Mucosa of descending colon (tissue), 3 donors: ENCODE results near the gene SLC4A1. TPM values are rescaled to one million over a fixed set of nuclear protein-coding genes. Genes with fewer than 3 reads are reported as not detected.
A peak's percentile ranks its signal among the peaks of the same experiment; 100 is the strongest.

Experiments
- ATAC-seq: fragments of 200-7000 bp; cut with Tn5 transposase; one replicate; pipeline ENCODE4 v1.9.1; 2020; ENCODE audit warnings: mild to moderate bottlenecking, moderate library complexity
- DNase-seq, 3 donors: peaks; one replicate each; pipeline ENCODE4 v3.0.0-alpha.2; 2020
- H3K36me3 ChIP-seq: fragments of 200-600 bp; one replicate; pipeline ENCODE4 v1.8.0; 2021; ENCODE audit warnings: low read depth, mild to moderate bottlenecking
- H3K4me1 ChIP-seq: fragments of 200-600 bp; one replicate; pipeline ENCODE4 v1.8.0; 2021; ENCODE audit warnings: low read depth, mild to moderate bottlenecking
- H3K4me3 ChIP-seq: fragments of 200-600 bp; one replicate; pipeline ENCODE4 v1.8.0; 2021; ENCODE audit warnings: mild to moderate bottlenecking
- H3K9me3 ChIP-seq: fragments of 200-600 bp; one replicate; pipeline ENCODE4 v1.8.0; 2021; ENCODE audit warnings: mild to moderate bottlenecking
- intact Hi-C, 2 donors: fragments of 100-400 bp; cut with DNase I in 1 of 2; cut with micrococcal nuclease in 1 of 2; formaldehyde crosslinking; loops; one replicate each; pipeline versions ENCODE4 v1.11.0 to v1.11.1; 2022; cut with DNase I, micrococcal nuclease
- total RNA-seq, 3 donors: library from RNA; stranded (reverse); fragmentation: NEBNext Ultra II Directional in 2 of 3; extraction: Animal tissue kit (Norgen Biotek cat#: 25700) in 2 of 3; gene quantifications; one replicate each; pipeline versions ENCODE4 v1.2.1 to v1.2.4, GENCODE V29; 2021 to 2023
- TF ChIP-seq, protein P1 (sequence below): fragments of 200-600 bp; IDR thresholded peaks from one replicate; pipeline ENCODE4 v1.8.0; 2022; ENCODE audit warnings: antibody characterized with exemption, mild to moderate bottlenecking
- donor health status: DM: no; HTN: no; CAD: no; lungs with moderate emphysema.
- donor health status: DM: no; HTN: no; CAD: no.
- donor health status: DM: no; HTN: yes; CAD: no.

Gene SLC4A1
- total RNA-seq, 3 donors from 2014 or later, result not detected

DNA sequence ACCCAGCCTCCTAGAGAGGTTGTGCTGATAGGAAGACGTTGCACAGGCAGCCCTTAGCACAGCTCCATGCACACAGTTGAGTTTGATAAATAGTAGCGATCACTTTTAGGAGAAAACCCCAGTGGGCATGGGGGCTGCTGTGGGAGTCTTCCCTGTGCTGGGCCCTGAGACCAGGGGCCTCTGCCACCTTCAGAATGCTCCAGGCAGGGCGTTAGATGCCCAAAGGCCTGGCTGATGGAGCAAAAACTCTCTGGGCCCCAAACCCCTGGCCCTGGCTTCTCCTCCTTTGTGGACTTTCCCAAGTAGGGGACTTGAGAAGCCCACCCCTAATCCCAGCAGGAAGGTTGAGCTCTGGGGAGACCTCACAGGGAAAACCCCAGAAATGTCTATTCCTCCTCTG lies 14.3 kb upstream of the SLC4A1 start:
- peaks cover 11% of the 10 kb centered on the region for H3K4me1 ChIP-seq
- no peaks in the 10 kb centered on the region for H3K9me3 ChIP-seq
- TF ChIP-seq, protein P1, sequence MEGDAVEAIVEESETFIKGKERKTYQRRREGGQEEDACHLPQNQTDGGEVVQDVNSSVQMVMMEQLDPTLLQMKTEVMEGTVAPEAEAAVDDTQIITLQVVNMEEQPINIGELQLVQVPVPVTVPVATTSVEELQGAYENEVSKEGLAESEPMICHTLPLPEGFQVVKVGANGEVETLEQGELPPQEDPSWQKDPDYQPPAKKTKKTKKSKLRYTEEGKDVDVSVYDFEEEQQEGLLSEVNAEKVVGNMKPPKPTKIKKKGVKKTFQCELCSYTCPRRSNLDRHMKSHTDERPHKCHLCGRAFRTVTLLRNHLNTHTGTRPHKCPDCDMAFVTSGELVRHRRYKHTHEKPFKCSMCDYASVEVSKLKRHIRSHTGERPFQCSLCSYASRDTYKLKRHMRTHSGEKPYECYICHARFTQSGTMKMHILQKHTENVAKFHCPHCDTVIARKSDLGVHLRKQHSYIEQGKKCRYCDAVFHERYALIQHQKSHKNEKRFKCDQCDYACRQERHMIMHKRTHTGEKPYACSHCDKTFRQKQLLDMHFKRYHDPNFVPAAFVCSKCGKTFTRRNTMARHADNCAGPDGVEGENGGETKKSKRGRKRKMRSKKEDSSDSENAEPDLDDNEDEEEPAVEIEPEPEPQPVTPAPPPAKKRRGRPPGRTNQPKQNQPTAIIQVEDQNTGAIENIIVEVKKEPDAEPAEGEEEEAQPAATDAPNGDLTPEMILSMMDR, result no peak
- H3K36me3 ChIP-seq, result no peaks in the 10 kb centered on the region
- DNase-seq, result no peak
- no peak overlapping the region for H3K4me3 ChIP-seq
- no peak for ATAC-seq
- intact Hi-C loops, result no loop called here

DNA sequence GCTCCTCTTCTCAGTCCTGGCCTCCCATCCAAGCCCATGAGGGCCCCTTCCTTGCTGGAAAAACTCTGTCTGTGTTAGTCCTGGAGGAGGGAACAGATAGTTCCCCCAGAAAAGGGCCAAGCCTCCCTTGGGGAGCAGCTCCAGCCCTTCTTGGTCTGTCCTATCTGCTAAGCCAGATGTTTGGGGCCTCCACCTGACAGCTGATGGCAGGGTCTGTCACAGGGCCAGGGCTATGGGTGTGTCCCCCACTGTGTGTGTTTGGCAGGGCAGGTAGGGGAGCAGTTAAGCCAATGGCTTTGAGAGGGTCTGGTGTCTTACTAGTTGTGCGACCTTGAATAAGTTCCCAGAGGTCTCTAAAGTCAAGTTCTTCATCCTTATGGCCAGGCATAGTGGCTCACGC lies 13.6 kb upstream of the SLC4A1 start:
- Histone ChIP-seq H3K36me3 (no peaks in the 10 kb centered on the region), H3K4me3 (no peak overlapping the region), H3K4me1 (peaks cover 11% of the 10 kb centered on the region), H3K9me3 (no peaks in the 10 kb centered on the region)
- ATAC-seq, result no peak
- TF ChIP-seq, protein P1, result no peak
- no peak for DNase-seq
- intact Hi-C loops, result no loop called here

DNA sequence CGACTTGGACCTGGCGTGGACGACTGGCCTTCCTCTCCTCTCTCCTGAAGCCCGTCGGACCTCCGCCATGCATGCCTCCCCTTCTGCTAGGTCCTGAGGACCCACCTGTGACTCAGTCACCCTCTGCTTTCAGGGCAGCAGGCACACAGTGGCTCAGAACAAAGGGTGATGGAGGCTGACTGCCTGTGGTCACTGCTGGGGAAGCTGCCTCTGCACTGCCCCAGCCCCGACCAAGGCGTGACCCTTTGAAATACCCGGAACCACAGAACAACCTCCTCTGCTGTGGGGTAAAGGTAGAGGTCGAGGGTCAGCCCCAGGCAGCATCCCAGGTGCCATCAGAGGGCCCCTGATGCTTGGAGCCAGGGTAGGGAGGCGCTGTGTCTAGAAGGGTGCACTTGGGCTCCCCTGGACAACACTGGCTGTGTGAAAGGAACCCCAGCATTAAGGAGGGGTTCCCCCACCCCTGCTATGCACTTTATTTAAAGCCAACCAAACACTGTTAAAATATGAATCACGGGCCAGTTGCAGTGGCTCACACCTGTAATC lies 12.5 kb upstream of the SLC4A1 start:
- H3K4me3 ChIP-seq, result no peak overlapping the region
- peak in 1 of 3 donors; percentile 30 for DNase-seq
- no peaks in the 10 kb centered on the region for H3K36me3 ChIP-seq
- intact Hi-C loops, result no loop called here
- no peaks in the 10 kb centered on the region for H3K9me3 ChIP-seq
- TF ChIP-seq, protein P1, result no peak
- peaks cover 11% of the 10 kb centered on the region for H3K4me1 ChIP-seq
- peak; percentile 31 for ATAC-seq

DNA sequence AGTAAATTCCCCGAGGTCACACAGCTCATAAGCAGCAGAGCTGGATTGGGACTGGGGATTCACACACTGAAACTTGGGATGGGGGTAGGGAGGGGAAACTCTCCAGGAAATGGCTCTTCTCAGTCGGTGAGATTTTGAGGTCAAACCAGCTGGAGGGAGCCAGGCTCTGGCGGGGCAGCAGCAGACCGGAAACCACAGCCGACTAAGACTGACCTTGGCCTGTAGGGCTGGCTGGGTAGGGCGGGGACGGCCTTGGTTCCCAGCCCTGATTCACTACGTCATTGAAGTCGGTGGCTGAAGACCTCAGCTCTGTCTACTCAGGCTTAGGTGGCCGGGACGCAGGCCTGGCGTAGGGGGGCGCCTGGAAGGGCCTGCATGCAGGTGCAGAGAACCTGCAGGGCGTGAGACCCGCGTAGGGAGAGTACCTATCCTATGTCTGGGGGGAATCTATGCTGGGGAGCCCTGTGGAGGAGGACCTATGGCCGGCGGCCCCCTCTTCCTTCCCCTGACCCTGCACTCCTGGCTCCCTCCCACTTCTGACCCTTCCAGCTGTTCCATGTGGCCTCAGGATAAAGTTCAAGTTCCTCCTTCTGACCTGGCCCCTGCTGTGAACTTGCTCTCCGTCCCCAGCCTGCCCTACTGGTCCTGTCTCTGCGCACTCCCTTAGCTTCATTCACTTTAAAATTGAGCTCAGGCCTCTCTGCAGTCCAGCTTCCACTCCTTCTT lies 11.9 kb upstream of the SLC4A1 start:
- Histone ChIP-seq H3K9me3 (no peaks in the 10 kb centered on the region), H3K36me3 (no peaks in the 10 kb centered on the region), H3K4me3 (no peak overlapping the region), H3K4me1 (peaks cover 11% of the 10 kb centered on the region)
- ATAC-seq, result peak; percentile 94
- TF ChIP-seq, protein P1, result no peak
- DNase-seq, result peak; percentile 66 to 82 (median 72)
- intact Hi-C loops, result no loop called here

DNA sequence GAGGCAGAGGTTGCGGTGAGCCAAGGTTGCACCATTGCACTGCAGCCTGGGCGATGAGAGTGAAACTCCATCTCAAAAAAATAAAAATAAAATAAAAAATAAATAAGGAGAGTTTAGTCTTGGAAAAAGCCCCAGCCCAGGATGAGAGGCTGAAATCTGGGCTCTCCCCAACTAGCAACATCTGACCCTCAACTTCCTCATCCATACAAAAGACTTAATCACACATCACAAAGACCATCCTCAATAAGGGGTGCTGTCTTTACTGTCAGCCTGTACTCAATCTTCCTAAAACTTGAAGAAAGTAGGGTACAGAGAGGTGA lies 11.4 kb upstream of the SLC4A1 start:
- Histone ChIP-seq H3K9me3 (no peaks in the 10 kb centered on the region), H3K4me1 (peaks cover 11% of the 10 kb centered on the region), H3K36me3 (no peaks in the 10 kb centered on the region), H3K4me3 (no peak overlapping the region)
- intact Hi-C loops, result no loop called here
- TF ChIP-seq, protein P1, result no peak
- no peak for ATAC-seq
- DNase-seq, result no peak
